CD4-positive, alpha-beta T cell treated with Interleukin-10 for 1 hour (primary cell): Measurements from ENCODE around the gene YIPF2.
"Not testable (repeated sequence)": the region's sequence is repeated elsewhere in the genome, so short reads cannot be mapped to it uniquely, and the experiment has no call there.

Experiments used
- DNase-seq: peaks from one replicate; pipeline ENCODE4 v3.0.0-alpha.2; 2020

Gene YIPF2

DNA sequence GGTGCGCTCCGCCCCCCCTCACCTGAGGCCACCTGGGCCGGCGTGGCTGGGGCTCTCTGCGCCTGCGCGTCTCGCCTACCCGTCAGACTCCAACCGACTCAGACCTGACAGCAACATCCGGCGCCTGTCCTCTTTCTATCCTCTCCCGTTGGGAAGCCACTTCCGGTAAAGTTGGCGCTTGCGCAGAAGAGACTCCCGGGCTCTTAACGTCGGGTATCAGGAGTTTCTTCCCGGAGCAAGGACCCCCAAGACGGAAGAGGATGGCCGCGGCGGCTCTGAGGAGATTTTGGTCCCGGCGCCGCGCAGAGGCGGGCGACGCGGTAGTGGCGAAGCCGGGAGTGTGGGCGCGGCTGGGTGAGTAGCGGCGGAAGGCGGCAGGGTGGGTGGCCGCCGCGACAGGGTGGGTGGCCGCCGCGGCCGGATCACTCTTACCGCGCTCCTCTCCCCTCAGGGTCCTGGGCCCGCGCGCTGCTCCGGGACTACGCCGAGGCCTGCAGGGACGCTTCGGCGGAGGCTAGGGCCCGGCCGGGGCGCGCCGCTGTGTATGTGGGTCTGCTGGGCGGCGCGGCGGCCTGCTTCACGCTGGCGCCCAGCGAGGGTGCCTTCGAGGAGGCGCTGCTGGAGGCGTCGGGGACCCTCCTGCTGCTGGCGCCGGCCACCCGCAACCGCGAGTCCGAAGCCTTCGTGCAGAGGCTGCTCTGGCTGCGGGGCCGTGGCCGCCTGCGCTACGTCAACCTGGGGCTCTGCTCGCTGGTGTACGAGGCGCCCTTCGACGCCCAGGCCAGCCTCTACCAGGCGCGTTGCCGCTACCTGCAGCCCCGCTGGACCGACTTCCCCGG lies at the start of gene YIPF2, which contains the start of gene TIMM29:
YIPF2 (minus strand) TSS at position 77 of the 839 bp plus-strand sequence. CDS start 229 bp downstream, outside the sequence.
TIMM29 (plus strand) TSS at position 249 of the 839 bp plus-strand sequence; CDS start at position 261, 12 bp downstream.
- peak; percentile 96 for DNase-seq

DNA sequence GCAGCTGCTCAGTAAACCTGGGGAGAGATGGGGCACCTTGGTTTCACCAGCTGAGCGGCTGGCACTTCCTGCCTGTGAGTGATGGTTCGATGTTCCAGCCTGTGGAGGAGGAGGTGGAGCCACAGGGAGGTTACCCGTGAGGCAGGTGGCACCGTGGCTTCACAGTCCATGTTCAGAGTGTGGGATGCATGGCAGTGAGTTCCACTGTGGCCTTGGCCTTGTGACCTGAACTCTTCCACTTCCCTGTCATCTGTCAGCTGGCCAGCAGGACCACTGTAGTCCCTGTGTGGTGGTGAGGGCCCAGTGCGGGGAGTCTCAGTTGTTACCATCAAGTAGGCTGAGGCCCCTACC lies 49.3 kb upstream of the YIPF2 start:
- DNase-seq: no peak

DNA sequence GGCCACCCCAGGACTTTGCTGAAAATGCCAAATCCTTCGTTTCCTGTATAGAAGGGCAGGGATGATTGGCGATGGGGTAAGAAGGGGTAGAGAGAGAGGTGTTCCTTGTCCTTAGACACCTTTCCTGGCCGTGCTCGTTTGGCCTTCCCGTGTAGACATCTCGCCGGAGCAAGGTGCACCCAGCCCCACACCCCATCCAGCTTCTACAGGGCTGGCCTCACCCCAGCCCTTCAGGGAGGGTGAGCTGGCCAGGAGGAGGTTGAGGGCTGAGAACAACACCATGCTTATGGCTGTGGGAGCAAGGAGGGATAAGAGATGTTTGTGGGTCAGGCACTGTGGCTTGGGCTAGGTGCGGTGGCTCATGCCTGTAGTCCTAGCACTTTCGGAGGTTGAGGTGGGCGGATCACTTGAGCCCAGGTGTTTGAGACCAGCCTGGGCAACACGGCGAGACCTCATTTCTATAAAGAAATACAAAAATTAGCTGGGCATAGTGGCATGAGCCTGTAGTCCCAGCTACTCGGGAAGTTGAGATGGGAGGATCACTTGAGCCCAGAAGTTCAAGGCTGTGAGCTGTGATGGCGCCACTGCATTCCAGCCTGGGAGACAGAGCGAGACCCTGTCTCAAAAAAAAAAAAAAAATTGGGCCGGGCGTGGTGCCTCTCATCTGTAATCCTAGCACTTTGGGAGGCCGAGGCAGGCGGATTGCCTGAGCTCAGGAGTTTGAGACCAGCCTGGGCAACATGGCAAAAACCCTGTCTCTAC lies 47.9 kb upstream of the YIPF2 start:
- no peak for DNase-seq

DNA sequence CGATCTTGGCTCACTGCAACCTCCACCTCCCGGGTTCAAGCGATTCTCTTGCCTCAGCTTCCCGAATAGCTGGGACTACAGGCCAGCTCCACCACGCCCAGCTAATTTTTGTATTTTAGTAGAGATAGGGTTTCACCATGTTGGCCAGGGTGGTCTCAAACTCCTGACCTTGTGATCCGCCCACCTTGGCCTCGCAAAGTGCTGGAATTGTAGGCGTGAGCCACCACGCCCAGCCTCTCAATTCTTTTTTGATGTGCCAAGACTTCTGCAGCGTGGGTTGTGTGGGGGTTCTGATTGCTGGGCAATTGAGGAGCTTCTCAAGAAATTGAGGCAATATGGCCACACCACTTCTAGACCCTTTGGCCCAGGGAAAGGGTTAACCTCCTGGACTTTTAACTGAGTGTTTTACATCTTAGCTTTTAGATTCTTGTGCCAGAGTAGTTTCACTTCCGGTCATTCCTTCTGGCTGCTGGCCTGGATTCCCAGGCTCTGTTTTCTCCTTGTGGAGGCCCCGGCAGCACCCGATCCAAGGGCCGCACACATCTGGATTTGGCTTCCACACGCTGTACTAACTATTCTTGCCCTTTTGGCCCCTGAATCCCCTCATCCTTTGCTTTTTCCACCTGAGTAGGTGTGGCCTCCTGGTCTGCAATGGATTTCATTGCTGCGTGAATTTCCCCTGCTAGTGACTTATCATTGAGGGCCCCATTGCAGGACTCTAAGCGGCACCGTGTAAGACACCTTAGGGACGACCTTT lies 47.1 kb upstream of the YIPF2 start:
- DNase-seq: no peak

DNA sequence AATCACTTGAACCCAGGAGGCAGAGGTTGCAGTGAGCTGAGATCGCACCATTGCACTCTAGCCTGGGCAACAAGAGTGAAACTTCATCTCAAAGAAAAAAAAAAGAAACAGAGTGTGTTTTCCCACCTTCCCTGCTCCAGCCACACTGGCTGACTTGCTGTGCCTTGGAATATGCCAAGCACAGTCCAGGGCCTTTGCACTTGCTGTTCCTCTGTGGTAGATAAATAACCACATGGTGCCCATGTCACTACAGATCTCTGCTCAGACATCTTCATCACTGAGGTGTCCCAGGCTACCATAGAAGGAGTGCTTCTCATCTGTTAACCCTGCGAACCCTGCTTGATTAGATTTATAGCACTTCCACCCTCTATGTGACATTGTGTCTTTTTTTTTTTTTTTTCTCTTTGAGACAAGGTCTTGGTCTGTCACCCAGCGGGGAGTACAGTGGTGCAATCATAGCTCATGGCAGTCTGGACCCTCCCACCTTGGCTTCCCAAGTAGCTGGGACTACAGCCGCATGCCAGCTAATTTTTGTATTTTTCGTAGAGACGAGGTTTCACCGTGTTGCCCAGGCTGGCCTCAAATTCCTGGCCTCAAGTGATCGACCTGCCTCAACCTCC lies 42.8 kb upstream of the YIPF2 start:
- no peak for DNase-seq

DNA sequence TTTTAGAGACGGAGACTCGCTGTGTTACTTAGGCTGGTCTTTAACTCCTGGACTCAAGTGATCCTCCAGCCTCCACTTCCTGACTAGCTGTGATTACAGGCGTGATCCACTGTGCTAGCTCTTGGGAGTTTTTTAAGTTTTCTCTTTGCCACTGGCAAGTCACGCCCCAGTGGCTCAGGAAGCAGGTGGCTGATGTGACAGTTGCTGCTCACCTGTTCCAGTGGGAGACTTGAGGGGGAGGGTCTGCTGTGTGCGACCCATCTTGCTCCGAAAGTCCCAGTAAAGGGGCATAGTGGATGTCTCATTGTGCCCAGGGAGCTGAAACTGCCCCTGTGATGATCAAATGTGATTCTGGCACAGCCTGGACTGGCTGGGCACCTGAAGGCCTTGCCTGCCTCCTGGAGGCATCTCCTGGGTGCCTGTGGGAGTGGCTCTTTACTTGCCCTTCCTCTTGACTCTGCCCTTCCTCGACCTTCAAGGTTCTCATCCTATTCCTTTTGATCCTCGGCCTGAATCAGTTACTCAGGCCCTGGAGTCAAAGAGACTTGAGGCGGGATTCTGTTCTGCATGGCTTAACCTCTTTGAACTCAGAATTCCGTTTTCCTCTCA lies 40.2 kb upstream of the YIPF2 start:
- DNase-seq: no peak

DNA sequence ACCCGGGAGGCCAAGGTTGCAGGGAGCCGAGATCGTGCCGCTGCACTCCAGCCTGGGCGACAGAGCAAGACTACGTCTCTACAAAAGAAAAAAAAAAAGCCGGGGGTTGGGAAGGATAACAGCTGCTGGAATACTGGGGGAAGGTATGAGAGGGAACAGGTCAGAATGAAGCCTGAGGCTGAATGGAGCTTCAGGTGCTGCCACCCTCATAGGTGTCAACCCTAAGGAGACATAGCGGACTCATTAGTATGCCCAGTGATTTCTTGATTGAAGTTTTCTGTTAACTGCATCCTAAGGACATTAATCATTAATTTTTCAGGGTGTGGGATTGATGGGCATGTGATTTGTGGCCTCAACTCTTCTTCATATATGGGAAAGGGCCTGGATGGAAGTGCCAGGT lies 38.4 kb upstream of the YIPF2 start:
- DNase-seq: no peak

DNA sequence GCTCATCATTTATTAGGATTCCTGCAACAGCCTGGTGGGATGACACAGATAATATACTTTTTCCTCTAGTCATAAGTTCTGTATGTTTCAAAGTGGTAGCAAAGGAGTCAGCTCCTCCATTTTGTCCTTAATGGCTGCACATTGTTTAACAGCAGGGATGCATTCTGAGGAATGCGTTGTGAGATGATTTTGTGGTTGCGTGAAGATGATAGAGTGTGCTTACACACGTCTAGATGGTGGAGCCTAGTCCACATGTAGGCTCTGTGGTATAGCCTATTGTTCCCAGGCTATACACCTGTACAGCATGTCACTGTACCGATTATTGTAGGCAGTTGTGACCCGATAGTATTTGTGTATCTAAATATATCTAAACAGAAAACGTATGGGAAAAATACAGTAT lies 37.0 kb upstream of the YIPF2 start:
- DNase-seq: no peak

DNA sequence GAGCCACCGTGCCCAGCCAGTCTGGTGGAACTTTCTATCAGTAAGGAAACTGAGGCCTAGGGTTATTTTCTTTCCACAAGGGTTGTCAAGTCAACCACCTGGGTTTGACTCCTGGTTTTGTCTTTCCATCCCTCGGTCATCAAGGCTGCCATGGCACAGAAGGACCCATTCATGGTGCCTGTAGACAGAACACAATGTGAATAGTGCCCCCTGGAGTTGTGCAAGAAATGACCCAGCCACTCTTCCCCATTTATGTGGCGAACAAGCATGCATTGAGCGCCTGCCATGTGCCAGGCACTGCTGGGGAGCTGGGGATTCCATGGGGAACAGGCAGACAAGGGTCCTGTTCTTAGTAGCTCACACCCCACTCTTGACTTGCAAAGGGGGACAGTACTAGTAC lies 36.5 kb upstream of the YIPF2 start:
- DNase-seq: no peak

DNA sequence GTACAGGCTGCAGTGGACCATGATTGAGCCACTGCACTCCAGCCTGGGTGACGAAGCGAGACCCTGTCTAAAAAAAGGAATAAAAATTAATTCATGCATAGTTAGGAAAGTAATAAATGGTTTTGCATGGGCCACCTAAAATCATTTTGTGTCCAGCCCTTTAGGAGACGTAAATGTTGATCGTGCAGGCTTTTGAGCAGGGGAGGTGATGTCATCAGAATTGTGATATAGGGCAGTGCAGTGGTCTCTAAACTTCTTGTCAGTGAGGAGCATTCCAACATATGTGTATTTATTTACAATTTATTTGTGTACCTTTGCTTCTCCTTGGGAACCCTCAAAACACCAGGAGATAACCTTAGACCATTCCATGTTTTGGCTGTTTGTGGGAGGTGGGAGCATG lies 35.4 kb upstream of the YIPF2 start:
- DNase-seq: no peak

DNA sequence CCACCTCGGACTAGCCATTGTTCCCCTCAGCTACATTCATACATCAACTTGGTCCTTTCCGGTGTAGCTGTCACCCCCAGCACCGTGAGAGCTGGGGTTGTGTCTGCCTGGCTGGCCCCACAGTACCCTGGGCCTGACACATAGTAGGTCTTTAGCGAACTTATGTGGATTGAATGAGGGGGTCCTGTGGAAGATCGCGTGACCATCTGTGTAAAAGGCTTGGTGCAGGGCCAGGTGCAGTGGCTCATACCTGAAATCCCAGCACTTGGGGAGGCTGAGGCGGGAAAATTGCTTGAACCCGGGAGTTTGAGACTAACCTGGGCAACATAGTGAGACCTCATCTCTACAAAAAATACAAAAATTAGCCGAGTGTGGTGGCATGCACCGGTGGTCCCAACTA lies 34.4 kb upstream of the YIPF2 start:
- no peak for DNase-seq

DNA sequence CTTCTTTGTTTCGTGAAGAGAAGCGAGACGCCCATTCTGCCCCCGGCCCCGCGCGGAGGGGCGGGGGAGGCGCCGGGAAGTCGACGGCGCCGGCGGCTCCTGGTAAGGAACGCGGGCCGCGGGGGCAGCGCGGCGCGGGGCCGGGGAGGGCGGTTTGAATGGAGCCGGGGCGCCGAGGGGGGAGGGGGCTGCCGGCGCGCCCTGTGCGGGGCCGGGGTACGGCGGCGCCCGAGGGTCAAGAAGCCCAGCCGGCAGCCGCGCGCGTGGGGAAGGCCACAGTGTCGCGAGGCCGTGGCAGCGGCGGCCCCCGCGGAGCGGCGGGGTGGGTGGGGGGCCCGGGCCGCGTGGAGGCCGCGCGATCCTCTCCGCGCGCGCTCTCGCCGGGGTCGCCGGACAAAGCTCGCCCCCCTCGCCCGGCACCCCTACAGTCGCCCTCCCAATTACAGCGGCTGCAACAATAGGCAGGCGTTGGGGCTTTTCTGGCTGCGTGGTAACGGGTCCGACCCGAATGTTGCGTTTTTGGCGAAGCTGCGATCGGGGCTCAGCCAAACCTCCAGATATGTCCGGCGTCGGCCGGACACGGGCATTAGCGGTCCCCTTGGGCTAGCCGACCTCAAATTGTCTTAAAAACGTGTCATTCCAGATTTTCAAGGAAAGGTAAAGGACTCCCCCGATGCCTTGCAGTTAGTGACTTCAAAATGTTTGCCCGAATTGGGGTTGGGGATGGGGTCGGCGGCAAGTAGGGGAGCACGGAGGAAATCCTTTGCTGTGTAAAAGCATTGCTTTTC lies 32.8 kb upstream of the YIPF2 start:
- DNase-seq: no peak

DNA sequence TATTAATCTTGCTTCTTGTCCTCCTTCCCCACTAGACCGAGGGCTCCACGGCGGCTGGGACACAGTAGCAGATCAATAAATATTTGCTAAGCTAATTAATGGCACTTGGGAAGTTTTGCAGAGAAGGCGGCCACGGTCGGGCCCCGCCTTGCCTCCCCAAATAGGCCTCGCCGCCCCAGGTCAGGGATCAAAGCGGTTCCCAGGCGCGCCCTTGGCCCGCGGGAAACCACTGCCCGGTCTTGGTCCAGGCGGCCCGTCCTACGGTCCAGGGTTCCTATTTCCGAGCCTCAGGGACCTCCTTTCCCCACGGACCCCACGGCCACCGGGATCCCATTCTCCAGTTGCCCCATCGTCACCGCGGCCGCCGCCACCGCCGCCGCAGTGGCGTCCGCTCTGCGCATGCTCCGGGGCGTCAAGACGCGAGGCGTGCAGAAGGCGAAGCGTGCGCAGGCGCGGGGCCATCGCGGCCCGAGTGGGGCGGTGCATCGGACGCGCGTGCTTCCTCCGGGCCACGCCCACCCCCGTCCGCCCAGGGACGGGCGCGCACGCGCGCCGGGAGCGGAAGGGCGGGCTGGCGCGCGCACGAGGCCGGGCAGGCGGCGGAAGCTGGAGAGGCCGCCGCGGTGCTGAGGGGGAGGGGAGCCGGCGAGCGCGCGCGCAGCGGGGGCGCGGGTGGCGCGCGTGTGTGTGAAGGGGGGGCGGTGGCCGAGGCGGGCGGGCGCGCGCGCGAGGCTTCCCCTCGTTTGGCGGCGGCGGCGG lies 32.1 kb upstream of the YIPF2 start, which contains the start of gene SMARCA4:
SMARCA4 (plus strand) TSS at position 717 of the 759 bp plus-strand sequence. CDS start 23,122 bp downstream, outside the sequence.
- peak; percentile 98 for DNase-seq

DNA sequence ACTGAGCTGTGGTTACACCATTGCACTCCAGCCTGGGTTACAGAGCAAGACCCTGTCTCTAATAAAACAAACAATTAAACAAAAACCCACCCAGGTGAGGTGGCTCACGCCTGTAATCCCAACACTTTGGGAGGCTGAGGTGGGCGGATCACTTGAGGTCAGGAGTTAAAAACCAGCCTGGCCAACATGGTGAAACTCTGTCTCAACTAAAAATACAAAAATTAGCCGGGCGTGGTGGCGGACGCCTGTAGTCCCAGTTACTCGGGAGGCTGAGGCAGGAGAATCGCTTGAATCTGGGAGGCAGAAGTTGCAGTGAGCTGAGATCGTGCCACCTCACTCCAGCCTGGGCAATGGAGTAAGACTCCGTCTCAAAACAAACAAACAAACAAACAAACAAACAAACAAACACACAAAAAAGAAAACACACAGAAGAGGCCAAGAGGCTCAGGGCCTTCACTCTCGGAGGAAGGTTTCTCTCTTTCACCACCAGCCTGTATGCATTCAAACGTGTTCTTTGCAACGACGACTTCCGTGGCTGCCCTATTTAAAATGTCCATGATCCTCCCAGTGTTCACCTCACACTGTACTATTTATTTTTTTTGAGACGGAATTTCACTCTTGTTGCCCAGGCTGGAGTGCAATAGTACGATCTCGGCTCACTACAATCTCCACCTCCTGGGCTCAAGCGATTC lies 31.0 kb upstream of the YIPF2 start:
- not testable (repeated sequence) for DNase-seq

DNA sequence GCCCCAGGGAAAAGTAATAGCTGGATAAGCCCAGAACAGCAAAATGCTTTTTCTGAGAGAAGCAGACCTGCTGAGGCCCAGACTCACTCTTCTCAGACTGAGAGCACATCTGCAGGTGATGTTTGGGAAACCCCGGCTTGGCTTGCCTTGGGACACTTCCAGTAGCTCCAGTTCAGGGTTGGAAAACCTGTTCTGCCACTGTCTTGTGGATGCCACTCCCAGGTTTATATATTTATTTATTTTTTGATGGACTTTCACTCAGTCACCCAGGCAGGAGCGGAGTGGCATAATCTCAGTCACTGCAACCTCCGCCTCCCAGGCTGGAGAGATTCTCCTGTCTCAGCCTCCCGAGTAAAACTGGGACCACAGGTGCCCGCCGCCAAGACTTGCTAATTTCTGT lies 24.4 kb upstream of the YIPF2 start:
- no peak for DNase-seq

DNA sequence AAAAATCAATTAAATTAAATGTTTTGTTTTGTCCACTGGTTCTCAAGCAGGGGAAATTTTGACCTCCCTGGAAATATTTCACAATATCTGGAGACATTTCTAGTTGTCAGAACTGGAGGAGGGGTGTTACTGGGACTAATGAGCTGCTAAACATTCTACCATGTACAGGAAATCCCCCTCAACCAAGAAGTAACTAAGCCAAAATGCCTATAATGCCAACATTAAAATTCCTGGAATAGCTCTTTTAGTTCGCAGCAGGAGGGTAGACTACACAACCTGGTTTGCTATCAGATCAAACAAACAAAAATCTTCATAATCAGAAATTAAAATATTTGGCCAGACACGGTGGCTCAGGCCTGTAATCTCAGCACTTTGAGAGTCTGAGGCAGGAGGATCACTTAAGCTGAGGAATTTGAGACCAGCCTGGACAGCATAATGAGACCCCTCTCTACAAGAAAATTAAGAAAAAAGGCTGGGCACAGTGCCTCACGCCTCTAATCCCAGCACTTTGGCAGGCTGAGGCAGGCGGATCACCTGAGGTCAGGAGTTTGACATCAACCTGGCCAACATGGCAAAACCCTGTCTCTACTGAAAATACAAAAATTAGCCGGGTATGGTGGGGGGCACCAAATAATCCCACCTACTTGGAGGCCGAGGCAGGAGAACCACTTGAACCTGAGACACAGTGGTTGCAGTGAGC lies 18.7 kb upstream of the YIPF2 start:
- DNase-seq: no peak

DNA sequence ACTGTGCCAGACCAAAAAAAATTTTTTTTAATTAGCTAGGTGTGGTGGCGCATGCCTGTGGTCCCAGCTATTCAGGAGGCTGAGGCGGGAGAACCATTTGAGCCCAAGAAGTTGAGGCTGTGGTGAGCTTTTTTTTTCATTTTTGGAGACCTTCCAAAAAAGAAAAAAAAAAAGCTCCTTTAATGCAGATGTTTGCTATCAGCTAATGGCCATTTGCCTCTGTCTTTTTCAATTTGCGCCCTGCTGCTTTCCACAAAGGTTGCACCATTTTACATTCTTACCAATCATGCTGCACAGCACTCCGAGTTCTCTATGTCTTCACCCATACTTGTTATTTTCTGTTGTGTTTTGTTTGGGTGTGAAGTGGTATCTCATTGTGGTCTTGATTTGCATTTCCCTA lies 16.8 kb upstream of the YIPF2 start:
- no peak for DNase-seq

DNA sequence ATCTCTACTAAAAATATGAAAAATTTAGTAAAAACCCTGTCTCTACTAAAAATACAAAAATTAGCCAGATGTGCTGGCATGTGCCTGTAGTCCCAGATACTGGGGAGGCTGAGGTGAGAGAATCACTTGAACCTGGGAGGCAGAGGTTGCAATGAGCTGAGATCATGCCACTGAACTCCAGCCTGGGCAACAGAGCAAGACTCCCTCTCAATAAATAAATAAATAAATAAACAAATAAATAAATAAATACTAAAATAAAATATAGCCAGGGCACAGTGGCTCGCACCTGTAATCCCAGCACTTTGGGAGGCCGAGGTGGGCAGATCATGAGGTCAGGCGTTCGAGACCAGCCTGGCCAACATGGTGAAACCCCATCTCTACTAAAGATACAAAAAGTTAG lies 15.0 kb upstream of the YIPF2 start:
- not testable (repeated sequence) for DNase-seq

DNA sequence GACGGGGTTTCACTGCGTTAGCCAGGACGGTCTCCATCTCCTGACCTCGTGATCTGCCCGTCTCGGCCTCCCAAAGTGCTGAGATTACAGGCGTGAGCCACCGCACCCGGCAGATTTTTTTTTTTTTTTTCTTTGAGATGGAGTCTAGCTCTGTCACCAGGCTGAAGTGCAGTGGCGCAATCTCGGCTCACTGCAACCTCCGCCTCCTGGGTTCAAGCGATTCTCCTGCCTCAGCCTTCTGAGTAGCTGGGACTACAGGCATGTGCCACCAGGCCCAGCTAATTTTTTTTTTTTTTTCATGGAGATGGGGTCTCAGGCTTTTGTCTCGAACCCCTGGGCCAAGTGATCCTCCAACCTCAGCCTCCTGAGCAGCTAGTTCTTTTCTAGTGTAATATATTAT lies 13.2 kb upstream of the YIPF2 start:
- not testable (repeated sequence) for DNase-seq
